K562 treated with DMSO at 1 percent for 12 hours (cell line): Measurements from ENCODE around the gene LRRC75B. TPM values are rescaled to one million over a fixed set of nuclear protein-coding genes. Genes with fewer than 3 reads are reported as not detected.

Experiments
- total RNA-seq: library from RNA; unstranded; fragments of 300-600 nt; gene quantifications from 2 replicates; pipeline ENCODE4 v1.2.3, GENCODE V29; 2022; ENCODE audit not compliant: insufficient read depth

LRRC75B gene
- total RNA-seq: 1.6 and 3.1 TPM in 2 replicates

GRCh38 chr22:24592851-24593558 lies at the start of gene LRRC75B:
Gene LRRC75B, minus strand, starts transcription at chr22:24593073. Its CDS starts 34 bp downstream, at chr22:24593039.

GRCh38 chr22:24602847-24603769 lies 10.2 kb upstream of the LRRC75B start, which contains the start of gene GGT1:
Gene GGT1, plus strand, starts transcription at chr22:24603193. Its CDS starts 7,889 bp downstream, at chr22:24611082.

GRCh38 chr22:24555165-24556039 lies 37.5 kb downstream of the LRRC75B start, which contains the start of gene SNRPD3:
Gene SNRPD3, plus strand, starts transcription at chr22:24555999. Its CDS starts 1,676 bp downstream, at chr22:24557675.

GRCh38 chr22:24554313-24555164 lies 38.3 kb downstream of the LRRC75B start, which contains the start of gene GUCD1:
Gene GUCD1, minus strand, starts transcription at chr22:24555138. Its CDS starts 147 bp downstream, at chr22:24554991.

Other genes starting within 250 kb of the LRRC75B start
- 1.4 and 2.4 TPM in 2 replicates for gene ADORA2A, start 165.5 kb downstream of the LRRC75B start, total RNA-seq
- gene UPB1, start 97.7 kb downstream of the LRRC75B start, total RNA-seq: not detected in 2 replicates
- 57.0 and 63.4 TPM in 2 replicates for gene GUCD1, start 37.9 kb downstream of the LRRC75B start, total RNA-seq
- gene SNRPD3, start 37.1 kb downstream of the LRRC75B start, total RNA-seq: 71.5 and 75.3 TPM in 2 replicates
- gene GGT1, start 10.1 kb upstream of the LRRC75B start, total RNA-seq: 14.1 and 15.7 TPM in 2 replicates
- gene PIWIL3, start 181.6 kb upstream of the LRRC75B start, total RNA-seq: 0.25 TPM in 1 of 2 replicates, not detected in the other
- not detected in 2 replicates for gene SGSM1, start 213.1 kb upstream of the LRRC75B start, total RNA-seq